Subcutaneous adipose tissue (tissue), 4 donors: ENCODE measurements around the gene SLC25A27. TPM values are rescaled to one million over a fixed set of nuclear protein-coding genes. Genes with fewer than 3 reads are reported as not detected.

ENCODE experiments used
- total RNA-seq, 4 donors: library from RNA; depleted of rRNA; stranded (reverse); fragments of >200 nt; gene quantifications; one replicate each; pipeline ENCODE4 v1.1.0, GENCODE V29; 2016
- TF ChIP-seq, protein P1 (sequence below): fragments of 450-650 bp; IDR thresholded peaks from one replicate; pipeline ENCODE4 v1.5.1; 2016; ENCODE audit warnings: low read depth, mild to moderate bottlenecking, control low read depth, antibody characterized with exemption, moderate library complexity

SLC25A27 gene
- total RNA-seq, 4 donors from 2014 or later, result 20.7 to 36.7 (median 28.2) TPM

DNA sequence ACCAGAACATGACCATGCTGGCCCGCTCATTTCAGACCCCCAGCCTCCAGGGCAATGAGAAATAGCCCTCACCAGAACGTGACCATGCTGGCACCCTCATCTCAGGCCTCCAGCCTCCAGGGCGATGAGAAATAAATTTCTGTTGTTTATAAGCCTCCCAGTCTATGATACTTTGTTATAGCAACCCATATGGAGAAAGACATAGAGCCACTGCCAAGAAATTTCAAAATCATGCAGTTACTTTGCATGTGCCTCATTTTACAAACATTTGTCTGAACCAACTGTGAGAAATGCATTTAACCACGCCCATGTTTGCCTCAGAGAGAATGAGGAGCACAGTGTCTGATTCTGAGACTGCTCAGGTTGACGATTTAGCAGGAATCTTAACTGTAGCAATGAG, 15.6 kb upstream of the SLC25A27 start:
- TF ChIP-seq, protein P1, sequence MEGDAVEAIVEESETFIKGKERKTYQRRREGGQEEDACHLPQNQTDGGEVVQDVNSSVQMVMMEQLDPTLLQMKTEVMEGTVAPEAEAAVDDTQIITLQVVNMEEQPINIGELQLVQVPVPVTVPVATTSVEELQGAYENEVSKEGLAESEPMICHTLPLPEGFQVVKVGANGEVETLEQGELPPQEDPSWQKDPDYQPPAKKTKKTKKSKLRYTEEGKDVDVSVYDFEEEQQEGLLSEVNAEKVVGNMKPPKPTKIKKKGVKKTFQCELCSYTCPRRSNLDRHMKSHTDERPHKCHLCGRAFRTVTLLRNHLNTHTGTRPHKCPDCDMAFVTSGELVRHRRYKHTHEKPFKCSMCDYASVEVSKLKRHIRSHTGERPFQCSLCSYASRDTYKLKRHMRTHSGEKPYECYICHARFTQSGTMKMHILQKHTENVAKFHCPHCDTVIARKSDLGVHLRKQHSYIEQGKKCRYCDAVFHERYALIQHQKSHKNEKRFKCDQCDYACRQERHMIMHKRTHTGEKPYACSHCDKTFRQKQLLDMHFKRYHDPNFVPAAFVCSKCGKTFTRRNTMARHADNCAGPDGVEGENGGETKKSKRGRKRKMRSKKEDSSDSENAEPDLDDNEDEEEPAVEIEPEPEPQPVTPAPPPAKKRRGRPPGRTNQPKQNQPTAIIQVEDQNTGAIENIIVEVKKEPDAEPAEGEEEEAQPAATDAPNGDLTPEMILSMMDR, result no peak

DNA sequence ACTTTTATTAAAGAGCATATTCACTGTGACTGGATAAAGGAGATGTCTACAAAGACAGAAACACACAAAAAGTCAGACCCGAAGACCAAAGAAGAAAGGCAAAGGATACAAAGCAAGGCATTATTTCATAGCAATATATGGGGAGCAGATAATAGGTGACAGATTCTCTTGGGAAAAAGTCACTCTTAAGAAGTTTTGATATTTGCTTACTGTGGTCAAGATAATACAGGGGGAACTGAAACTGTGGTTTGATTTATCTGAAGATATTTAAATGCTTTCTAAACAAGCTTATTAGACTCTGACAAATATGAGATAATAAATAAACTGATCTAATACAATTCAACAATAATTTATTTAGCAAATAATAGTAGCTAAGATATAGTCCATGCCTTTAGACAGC, 14.8 kb upstream of the SLC25A27 start:
- TF ChIP-seq, protein P1, result no peak

DNA sequence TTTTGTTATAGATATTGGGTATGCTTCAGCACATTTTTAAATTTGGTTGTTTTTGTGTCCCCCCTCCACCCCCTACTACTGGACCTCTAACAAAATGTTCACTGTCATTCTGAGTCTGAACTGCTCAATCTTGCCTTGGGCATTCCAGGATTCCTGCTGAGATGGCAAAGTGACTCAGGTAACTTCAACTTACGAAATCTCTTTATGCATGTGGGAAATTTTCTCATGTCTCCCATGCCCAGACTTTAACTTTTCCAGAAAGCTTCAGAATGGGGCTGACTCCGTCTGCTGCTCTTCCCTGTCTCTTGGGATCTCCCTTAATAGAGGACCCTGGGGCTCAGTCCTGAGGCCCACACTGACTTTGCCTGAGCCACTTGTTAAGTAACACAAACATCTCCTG, 14.1 kb upstream of the SLC25A27 start:
- TF ChIP-seq, protein P1, result no peak

DNA sequence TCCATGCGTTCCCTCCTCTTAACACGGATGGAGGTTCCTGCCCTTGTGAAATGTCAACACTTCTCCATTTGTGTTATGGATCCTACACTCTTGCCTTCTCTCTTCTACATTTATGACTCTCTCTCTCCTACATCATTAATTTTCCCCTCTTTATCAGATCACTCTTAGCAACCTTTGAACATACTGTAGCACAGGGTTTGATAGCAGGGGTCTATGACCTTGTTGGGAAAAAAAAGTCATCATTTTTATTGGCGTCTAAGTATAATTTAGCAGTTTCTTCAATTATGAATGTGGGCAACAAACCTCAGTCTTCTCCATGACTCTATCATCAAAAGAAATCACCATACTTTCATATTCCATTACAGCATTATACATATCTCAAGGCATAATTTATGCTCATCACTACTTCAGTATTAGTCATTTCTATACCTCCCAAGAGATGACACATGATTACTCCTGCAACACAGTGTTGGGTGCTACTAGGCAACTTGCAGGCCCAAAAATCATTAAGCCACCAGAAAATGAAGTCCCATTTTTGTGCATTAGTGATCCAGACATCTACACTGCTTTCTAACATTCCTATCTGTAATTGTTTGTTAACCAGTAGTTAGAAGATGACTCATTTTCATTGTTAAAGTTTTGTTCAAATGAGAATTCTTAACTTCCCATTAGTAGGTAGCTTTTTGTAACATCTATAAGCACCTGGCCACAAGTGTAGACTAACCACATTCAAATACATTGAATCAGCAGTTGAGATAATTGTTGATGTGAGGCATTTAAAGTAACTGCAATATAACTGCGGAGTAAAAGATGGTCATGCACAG, 9.6 kb upstream of the SLC25A27 start:
- TF ChIP-seq, protein P1, result no peak

DNA sequence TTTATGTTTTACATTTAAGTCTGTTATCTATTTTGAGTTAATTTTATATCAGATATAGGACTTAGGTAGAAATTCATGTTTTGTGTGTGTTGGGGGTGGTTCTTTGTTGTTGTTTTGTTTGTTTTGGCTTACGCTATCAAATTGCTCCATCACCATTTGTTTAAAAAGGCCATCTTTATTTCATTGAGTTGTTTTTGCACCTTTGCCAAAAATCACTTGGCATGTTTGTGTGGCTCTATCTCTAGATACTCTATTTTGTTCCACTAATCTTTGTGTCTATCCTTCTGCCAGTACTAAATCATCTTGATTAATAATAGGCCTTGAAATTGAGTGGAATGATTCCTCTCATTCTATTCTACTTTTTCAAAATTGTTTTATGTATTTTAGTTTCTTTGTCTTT, 7.5 kb upstream of the SLC25A27 start:
- TF ChIP-seq, protein P1, result no peak

DNA sequence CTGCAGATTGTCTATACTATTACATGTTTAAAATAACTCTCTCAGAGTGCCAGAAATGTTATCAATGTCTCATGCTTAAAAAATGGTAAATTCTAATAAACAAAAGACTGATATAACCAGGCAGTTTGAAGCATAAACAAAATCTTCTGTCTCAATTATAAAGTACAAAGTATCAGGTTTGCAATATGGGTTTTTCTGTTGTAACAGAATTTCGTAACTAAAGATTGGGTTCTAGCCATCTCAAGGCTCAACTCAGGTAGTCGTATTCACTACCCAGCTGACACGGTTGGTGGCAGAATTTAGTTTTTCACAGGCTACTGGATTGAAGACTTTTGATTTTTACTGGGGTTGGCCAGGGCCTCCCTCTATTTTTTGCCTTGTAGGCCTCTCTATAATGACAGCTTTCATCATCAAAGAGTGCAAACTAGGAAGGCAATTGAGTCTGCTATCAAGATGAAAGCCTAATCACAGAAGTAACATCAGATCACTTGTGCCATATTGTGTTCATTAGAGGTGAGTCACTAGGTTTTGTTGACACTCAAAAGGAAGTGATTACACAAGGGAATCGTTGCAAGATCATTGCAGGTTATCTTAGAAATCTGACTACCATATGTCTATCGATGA, 3.8 kb upstream of the SLC25A27 start:
- TF ChIP-seq, protein P1, result no peak

DNA sequence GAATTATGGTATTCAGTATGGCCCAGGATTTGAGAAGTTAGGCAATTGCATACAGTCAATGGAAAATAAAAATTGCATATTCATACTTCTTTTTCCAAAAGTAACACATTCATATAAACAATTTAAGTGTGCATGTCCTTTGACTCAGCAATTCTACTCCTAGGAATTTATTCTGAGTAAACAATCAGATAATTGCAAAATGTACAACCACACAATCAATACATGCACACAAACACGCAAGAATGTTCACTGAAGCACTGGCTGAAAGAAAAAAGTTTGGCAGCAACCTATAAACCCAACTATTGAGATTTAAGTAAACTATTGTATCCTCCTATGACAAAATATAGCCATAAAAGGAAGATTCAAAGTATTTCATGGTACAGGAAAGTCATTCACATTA, 1.8 kb upstream of the SLC25A27 start:
- TF ChIP-seq, protein P1, result no peak
